HG02870 (cell line): ENCODE data around the gene MSRB2.

Source experiments
- ATAC-seq: cut with Tn5 transposase; IDR thresholded peaks from one replicate; pipeline ENCODE4 v1.9.1; 2021; ENCODE audit warnings: mild to moderate bottlenecking, moderate library complexity; ENCODE audit not compliant: unreplicated experiment

Gene MSRB2

GRCh38 chr10:23158370-23158769, 63.0 kb downstream of the MSRB2 start:
- ATAC-seq = peak; percentile 69

- ATAC-seq = no peak
Observed at GRCh38 chr10:23171232-23171876, 76.0 kb downstream of the MSRB2 start.
